Heart left ventricle (tissue), 16 donors: Measurements from ENCODE around the gene RMND5A. TPM values are rescaled to one million over a fixed set of nuclear protein-coding genes. Genes with fewer than 3 reads are reported as not detected.

Experiments used
- ATAC-seq, 4 donors: fragments of 200-7000 bp; cut with Tn5 transposase; one replicate each; pipeline ENCODE4 v1.9.1; 2020 to 2022; ENCODE audit warnings: moderate library complexity in 4 of 4, mild to moderate bottlenecking in 3 of 4, moderate number of reproducible peaks in 1 of 4
- DNase-seq, 5 donors: peaks; one replicate each; pipeline ENCODE4 v3.0.0-alpha.2; 2020
- H3K27ac ChIP-seq, 12 donors: fragments of 200-600 bp; sonication (generic) in 4 of 12; one replicate each; pipeline versions ENCODE4 v1.5.0 to v1.8.0; 2016 to 2022; ENCODE audit warnings: mild to moderate bottlenecking in 2 of 12
- H3K27me3 ChIP-seq, 9 donors: fragments of 200-600 bp; sonication (generic) in 2 of 9; one replicate each; pipeline versions ENCODE4 v1.5.1 to v1.8.0; 2016 to 2022; ENCODE audit warnings: mild to moderate bottlenecking in 3 of 9
- H3K36me3 ChIP-seq, 9 donors: fragments of 200-600 bp; sonication (generic) in 2 of 9; one replicate each; pipeline versions ENCODE4 v1.5.0 to v1.8.0; 2018 to 2022; ENCODE audit warnings: mild to moderate bottlenecking in 2 of 9
- H3K4me1 ChIP-seq, 12 donors: fragments of 200-600 bp; sonication (generic) in 4 of 12; one replicate each; pipeline versions ENCODE4 v1.5.0 to v1.8.0; 2016 to 2022; ENCODE audit warnings: mild to moderate bottlenecking in 3 of 12
- H3K4me3 ChIP-seq, 12 donors: fragments of 200-600 bp; sonication (generic) in 4 of 12; one replicate each; pipeline versions ENCODE4 v1.5.0 to v1.8.0; 2017 to 2022; ENCODE audit warnings: mild to moderate bottlenecking in 9 of 12, moderate library complexity in 4 of 12
- H3K9me3 ChIP-seq, 12 donors: fragments of 200-600 bp; sonication (generic) in 4 of 12; one replicate each; pipeline versions ENCODE4 v1.5.0 to v1.8.0; 2016 to 2022; ENCODE audit warnings: mild to moderate bottlenecking in 1 of 12
- CTCF ChIP-seq, 12 donors: fragments of 200-600 bp; sonication (generic) in 4 of 12; IDR thresholded peaks; one replicate each; pipeline versions ENCODE4 v1.5.0 to v1.8.0; 2018 to 2022; ENCODE audit warnings: antibody characterized with exemption in 12 of 12, mild to moderate bottlenecking in 5 of 12
- POLR2A ChIP-seq, 2 donors: fragments of 450-650 bp; IDR thresholded peaks; one replicate each; pipeline ENCODE4 v1.6.1; 2017; ENCODE audit warnings: antibody characterized with exemption in 2 of 2, mild to moderate bottlenecking in 2 of 2, moderate library complexity in 2 of 2
- WGBS, 4 donors: extraction: QIAGEN DNeasy Blood & Tissue Kit in 2 of 4; methylation state at CpG; one replicate each; pipeline versions ENCODE4 v1.1.5 to v1.1.7; 2013 to 2018; 5-methylcytosine and 5-hydroxymethylcytosine counted together
- intact Hi-C, 10 donors: fragments of 100-400 bp; cut with DNase I; formaldehyde crosslinking; loops; one replicate each; pipeline versions ENCODE4 v1.11.1 to v1.14.2; 2022
- polyA plus RNA-seq, 2 donors: library from polyadenylated mRNA; stranded (reverse); fragments of 200-250 nt; gene quantifications; one replicate each; pipeline ENCODE4 v1.2.3, GENCODE V29; 2013
- total RNA-seq, 9 donors: library from RNA; depleted of rRNA in 2 of 9; stranded (reverse); fragments of >200 nt in 2 of 9; fragmentation: NEBNext Ultra II Directional in 3 of 9; extraction: Animal tissue kit (Norgen Biotek cat#: 25700) in 3 of 9; gene quantifications; one replicate each; pipeline versions ENCODE4 v1.1.0 to v1.2.4, GENCODE V29; 2016 to 2023
- donor health status: ischemic (EF 13 %, LVEDD 7.1; RV severe dilation, severe dysfunction).
- donor health status: healthy with polysubstance abuse.
- donor health status: DM: no; HTN: yes; CAD: no.
- donor health status: DM: no; HTN: no; CAD: no.
- donor health status: ischemic (EF 25% LVEDD 6.9; RV normal size, moderate dysfunction).
- donor health status: ischemic (EF 25% LVEDD 5.7; RV mildly dilated, moderate dysfunction).
- donor health status: healthy.
- donor health status: DM: yes; HTN: yes; CAD: no.
- donor health status: ischemic (EF 35%, LVEDD 5.7; RV mildly dilated, moderate dysfunction).
- donor health status: nonischemic (EF 11% LVEDD 7.7; RV severe dilation, severe dysfunction).
- donor health status: DM: yes; HTN: yes; CAD: no.
- donor health status: PGD.
- donor health status: ischemic (EF 29% LVEDD 5.4; RV normal size, mild dysfunction).
- donor health status: nonischemic (EF 23%, LVEDD 6.1; RV moderate dilation, normal function).

Gene RMND5A
- total and polyA plus RNA-seq, 11 donors = 29.9 to 148 (median 90.7) TPM

DNA sequence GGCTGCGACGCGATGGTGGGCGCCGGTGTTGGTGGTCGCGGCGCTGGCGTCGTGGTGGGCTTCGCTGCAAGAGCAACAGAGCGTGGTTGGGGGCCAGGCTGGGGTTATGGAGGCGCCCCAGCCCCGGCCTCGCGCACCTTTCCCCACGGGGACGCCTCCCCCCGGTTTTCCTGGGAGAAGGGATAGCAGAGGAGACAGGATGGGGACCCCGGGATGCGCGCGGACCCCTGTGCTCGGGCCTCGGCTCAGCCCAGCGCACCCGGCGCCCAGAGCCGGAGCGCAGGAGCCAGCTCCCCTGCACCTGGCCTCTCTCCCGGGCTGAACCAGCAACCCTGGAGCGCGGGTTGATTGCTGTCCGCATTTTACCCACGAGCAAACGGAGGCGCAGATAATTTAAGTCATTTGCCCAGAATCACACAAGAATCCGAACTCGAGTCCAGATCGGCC, 69.6 kb downstream of the RMND5A start:
- H3K4me1 ChIP-seq = peaks cover 0 to 46% (median 31%) of the 10 kb centered on the region in 12 donors
- no peaks in the 10 kb centered on the region for H3K9me3 ChIP-seq
- peak overlapping the region in 1 of 12 donors; percentile 55 for H3K27ac ChIP-seq
- peaks cover 16 to 62% (median 49%) of the 10 kb centered on the region in 9 donors for H3K27me3 ChIP-seq
- TF ChIP-seq CTCF (IDR thresholded peaks at IDR 0.05) = no peak
- no peak for TF ChIP-seq POLR2A (IDR thresholded peaks at IDR 0.05)
- WGBS, 4 donors = 8 to 19% (median 8%) methylated on average over 15 to 40 of the region's 40 CpGs
- intact Hi-C loops = no loop called here
- no peaks in the 10 kb centered on the region for H3K36me3 ChIP-seq
- H3K4me3 ChIP-seq = peak overlapping the region in 10 of 12 donors; percentile 3 to 51 (median 18)
- ATAC-seq (no peak), DNase-seq (no peak)

- H3K9me3 ChIP-seq = peaks cover 0 to under 1% (median 0%) of the 10 kb centered on the region in 12 donors
- H3K36me3 ChIP-seq = no peaks in the 10 kb centered on the region
- peak overlapping the region in 9 of 12 donors; percentile 16 to 51 (median 20) for H3K4me3 ChIP-seq
- H3K4me1 ChIP-seq = peaks cover 0 to 46% (median 31%) of the 10 kb centered on the region in 12 donors
- ATAC-seq = no peak
- intact Hi-C loops = no loop called here
- no peak for TF ChIP-seq CTCF (IDR thresholded peaks at IDR 0.05)
- TF ChIP-seq POLR2A (IDR thresholded peaks at IDR 0.05) = no peak
- peak overlapping the region in 1 of 12 donors; percentile 55 for H3K27ac ChIP-seq
- 5 to 10% (median 7%) methylated on average over 24 to 40 of the region's 40 CpGs for WGBS, 4 donors
- peaks cover 16 to 63% (median 49%) of the 10 kb centered on the region in 9 donors for H3K27me3 ChIP-seq
- no peak for DNase-seq
These were observed 70.1 kb downstream of the RMND5A start for GRCh38 chr2:86790134-86790675.

DNA sequence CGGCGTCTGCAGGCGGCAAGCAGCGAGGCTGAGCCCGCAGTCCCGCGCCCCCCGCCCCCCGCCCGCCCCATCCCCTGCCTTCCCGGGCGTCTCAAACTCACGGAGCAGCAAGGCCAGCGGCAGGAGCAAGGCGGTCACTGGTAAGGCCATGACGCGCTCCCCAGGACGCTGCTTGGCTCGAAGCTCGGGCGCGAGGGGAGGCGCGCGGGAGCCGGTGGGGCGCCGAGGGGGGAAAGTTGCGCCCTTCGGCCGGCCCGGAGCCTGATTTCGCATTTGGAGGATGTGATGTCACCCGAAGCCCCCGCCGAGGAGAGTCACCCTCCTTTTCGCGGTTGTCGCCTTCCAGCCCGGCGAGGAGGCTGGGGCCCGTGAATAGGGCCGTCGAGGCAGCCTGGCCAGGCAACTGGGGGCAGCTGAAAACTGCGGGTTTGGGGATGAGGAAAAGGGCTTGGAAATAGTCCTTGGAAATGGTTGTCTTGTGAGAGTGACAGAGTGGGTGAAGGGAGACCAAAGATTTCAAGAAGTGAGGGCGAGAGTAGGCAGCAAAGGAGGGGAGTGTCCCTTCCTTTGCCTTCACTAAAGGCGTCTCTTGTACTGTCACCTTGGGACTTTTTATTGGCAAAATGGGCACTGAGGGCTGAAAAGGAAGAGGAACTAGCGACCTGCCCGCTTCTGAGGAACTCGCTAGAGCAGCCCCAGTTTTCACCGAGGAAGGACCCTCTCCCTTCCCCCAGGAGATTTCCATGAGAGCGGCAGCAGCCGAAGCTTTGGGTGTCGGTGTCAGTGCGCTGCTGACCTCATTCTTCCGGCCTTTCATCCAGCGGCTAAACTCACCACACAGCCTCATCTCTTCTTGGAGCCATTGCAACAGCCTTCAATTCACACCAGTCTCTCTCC, 70.8 kb downstream of the RMND5A start, which contains the start of gene CD8A:
CD8A (minus strand) TSS at position 238 of the 897 bp plus-strand sequence; CDS start at position 150, 88 bp downstream.
- 15 to 26% (median 20%) methylated on average over 29 to 57 of the region's 57 CpGs for WGBS, 4 donors
- no peak for TF ChIP-seq CTCF (IDR thresholded peaks at IDR 0.05)
- no peak for TF ChIP-seq POLR2A (IDR thresholded peaks at IDR 0.05)
- DNase-seq = no peak
- intact Hi-C loops = no loop called here
- Histone ChIP-seq H3K36me3 (no peaks in the 10 kb centered on the region), H3K9me3 (peaks cover 0 to 7% (median 2%) of the 10 kb centered on the region in 12 donors), H3K4me3 (peak within 1 kb of the TSS in 10 of 12 donors; percentile 8 to 51 (median 20)), H3K27ac (peak within 1 kb of the TSS in 1 of 12 donors; percentile 55), H3K27me3 (peaks cover 16 to 63% (median 49%) of the 10 kb centered on the region in 9 donors), H3K4me1 (peaks cover 0 to 46% (median 31%) of the 10 kb centered on the region in 12 donors)
- ATAC-seq = no peak

- Histone ChIP-seq H3K27me3 (peaks cover 16 to 63% (median 49%) of the 10 kb centered on the region in 9 donors), H3K36me3 (no peaks in the 10 kb centered on the region), H3K4me3 (peak overlapping the region in 2 of 12 donors; percentile 34 to 51), H3K27ac (peak overlapping the region in 1 of 12 donors; percentile 55), H3K4me1 (peaks cover 0 to 46% (median 31%) of the 10 kb centered on the region in 12 donors), H3K9me3 (peaks cover 0 to 14% (median 8%) of the 10 kb centered on the region in 12 donors)
- TF ChIP-seq CTCF (IDR thresholded peaks at IDR 0.05) (no peak), POLR2A (IDR thresholded peaks at IDR 0.05) (no peak)
- ATAC-seq (no peak), DNase-seq (no peak)
- WGBS, 4 donors = 61 to 73% (median 62%) methylated on average over 7 of the region's 7 CpGs
- intact Hi-C loops = no loop called here
These were observed 71.5 kb downstream of the RMND5A start for GRCh38 chr2:86791573-86791972.
